GM21367 (cell line): ENCODE results near the gene R3HDML.
"Not testable (repeated sequence)": the region's sequence is repeated elsewhere in the genome, so short reads cannot be mapped to it uniquely, and the experiment has no call there.

Source experiments
- ATAC-seq: cut with Tn5 transposase; IDR thresholded peaks from one replicate; pipeline ENCODE4 v1.9.1; 2021; ENCODE audit not compliant: unreplicated experiment

The R3HDML gene

GRCh38 chr20:44327748-44328147 lies 9.1 kb upstream of the R3HDML start:
- ATAC-seq: not testable (repeated sequence)

GRCh38 chr20:44328428-44328827 lies 8.4 kb upstream of the R3HDML start:
- ATAC-seq: no peak

- no peak for ATAC-seq
Observed at GRCh38 chr20:44331201-44331600, 5.6 kb upstream of the R3HDML start.

- ATAC-seq: no peak
Observed at GRCh38 chr20:44334306-44334705, 2.5 kb upstream of the R3HDML start.

- no peak for ATAC-seq
Observed at GRCh38 chr20:44334709-44335108, 2.1 kb upstream of the R3HDML start.

GRCh38 chr20:44335675-44336074 lies 1.2 kb upstream of the R3HDML start:
- no peak for ATAC-seq

GRCh38 chr20:44336086-44336485 lies 757 bp upstream of the R3HDML start:
- ATAC-seq: no peak

- no peak for ATAC-seq
Observed at GRCh38 chr20:44342248-44342647, 5.4 kb downstream of the R3HDML start.

- no peak for ATAC-seq
Observed at GRCh38 chr20:44343162-44343675, 6.4 kb downstream of the R3HDML start.

GRCh38 chr20:44344723-44345122 lies 7.9 kb downstream of the R3HDML start:
- no peak for ATAC-seq

GRCh38 chr20:44345147-44345546 lies 8.3 kb downstream of the R3HDML start:
- ATAC-seq: no peak

- ATAC-seq: not testable (repeated sequence)
Observed at GRCh38 chr20:44345941-44346340, 9.1 kb downstream of the R3HDML start.

GRCh38 chr20:44348168-44348659 lies 11.4 kb downstream of the R3HDML start:
- ATAC-seq: no peak

GRCh38 chr20:44349349-44349748 lies 12.5 kb downstream of the R3HDML start:
- ATAC-seq: no peak

GRCh38 chr20:44350567-44350966 lies 13.7 kb downstream of the R3HDML start:
- ATAC-seq: no peak

- ATAC-seq: no peak
Observed at GRCh38 chr20:44354979-44355497, 18.2 kb downstream of the R3HDML start.

- no peak for ATAC-seq
Observed at GRCh38 chr20:44355498-44356352, 18.9 kb downstream of the R3HDML start, which contains the start of gene HNF4A. HNF4A (plus strand) TSS chr20:44355699; CDS start chr20:44355805, 106 bp downstream.

- ATAC-seq: no peak
Observed at GRCh38 chr20:44356353-44356723, 19.5 kb downstream of the R3HDML start.

- ATAC-seq: no peak
Observed at GRCh38 chr20:44357020-44357419, 20.2 kb downstream of the R3HDML start.

- no peak for ATAC-seq
Observed at GRCh38 chr20:44357555-44358125, 20.8 kb downstream of the R3HDML start.

GRCh38 chr20:44358776-44359175 lies 21.9 kb downstream of the R3HDML start:
- ATAC-seq: no peak

GRCh38 chr20:44360221-44360620 lies 23.4 kb downstream of the R3HDML start:
- ATAC-seq: no peak
